PC-3 (cell line): ENCODE results near the gene TXNRD1.

Experiments
- EZH2 ChIP-seq: fragments of 300-600 bp; sonication (generic); IDR thresholded peaks from one replicate; pipeline ENCODE4 v1.6.1; 2017; ENCODE audit warnings: antibody characterized with exemption, mild to moderate bottlenecking, low read length; ENCODE audit not compliant: unreplicated experiment
- TF ChIP-seq, protein P1 (sequence below): fragments of 300-600 bp; sonication (generic); conservative IDR thresholded peaks from 2 replicates; pipeline ENCODE4 v1.5.1; 2017; ENCODE audit warnings: antibody characterized with exemption, low read depth, mild to moderate bottlenecking, low read length

DNA sequence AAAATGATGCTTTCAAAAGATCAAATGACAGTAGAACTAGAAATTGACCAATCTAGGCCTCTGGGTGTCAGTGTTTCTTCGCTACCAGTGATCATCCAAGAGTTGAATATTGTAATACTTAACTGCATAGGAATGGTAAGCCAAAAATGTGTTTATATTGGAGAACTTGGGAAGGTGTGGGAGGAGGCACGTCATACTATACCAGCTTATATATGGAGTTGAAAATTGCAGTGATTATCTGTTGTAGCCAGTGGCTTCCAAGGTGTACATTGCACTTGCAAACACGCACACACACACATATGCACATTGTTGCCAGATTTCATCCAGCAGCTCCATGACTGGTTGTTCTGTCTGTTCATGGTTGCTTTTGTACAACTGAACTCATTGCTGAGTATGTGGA, 124.1 kb downstream of the TXNRD1 start:
- TF ChIP-seq EZH2: no peak
- TF ChIP-seq, protein P1, sequence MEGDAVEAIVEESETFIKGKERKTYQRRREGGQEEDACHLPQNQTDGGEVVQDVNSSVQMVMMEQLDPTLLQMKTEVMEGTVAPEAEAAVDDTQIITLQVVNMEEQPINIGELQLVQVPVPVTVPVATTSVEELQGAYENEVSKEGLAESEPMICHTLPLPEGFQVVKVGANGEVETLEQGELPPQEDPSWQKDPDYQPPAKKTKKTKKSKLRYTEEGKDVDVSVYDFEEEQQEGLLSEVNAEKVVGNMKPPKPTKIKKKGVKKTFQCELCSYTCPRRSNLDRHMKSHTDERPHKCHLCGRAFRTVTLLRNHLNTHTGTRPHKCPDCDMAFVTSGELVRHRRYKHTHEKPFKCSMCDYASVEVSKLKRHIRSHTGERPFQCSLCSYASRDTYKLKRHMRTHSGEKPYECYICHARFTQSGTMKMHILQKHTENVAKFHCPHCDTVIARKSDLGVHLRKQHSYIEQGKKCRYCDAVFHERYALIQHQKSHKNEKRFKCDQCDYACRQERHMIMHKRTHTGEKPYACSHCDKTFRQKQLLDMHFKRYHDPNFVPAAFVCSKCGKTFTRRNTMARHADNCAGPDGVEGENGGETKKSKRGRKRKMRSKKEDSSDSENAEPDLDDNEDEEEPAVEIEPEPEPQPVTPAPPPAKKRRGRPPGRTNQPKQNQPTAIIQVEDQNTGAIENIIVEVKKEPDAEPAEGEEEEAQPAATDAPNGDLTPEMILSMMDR: peak; percentile 42
